Endodermal cell (in vitro differentiated cells): ENCODE measurements around the gene ZC3H14. TPM values are rescaled to one million over a fixed set of nuclear protein-coding genes. Genes with fewer than 3 reads are reported as not detected.
A peak's percentile ranks its signal among the peaks of the same experiment; 100 is the strongest.

Experiments
- DNase-seq: peaks from one replicate; pipeline ENCODE4 v3.0.0-alpha.2; 2017
- H3K27ac ChIP-seq: 2 replicates; pipeline ENCODE4 v1.5.1; 2013; ENCODE audit warnings: mild to moderate bottlenecking, low read depth, low read length, moderate library complexity
- H3K27me3 ChIP-seq: 2 replicates; pipeline ENCODE4 v1.6.1; 2013; ENCODE audit warnings: mild to moderate bottlenecking, low read length, moderate library complexity; ENCODE audit not compliant: insufficient read depth, control insufficient read depth, poor library complexity, severe bottlenecking
- H3K36me3 ChIP-seq: 2 replicates; pipeline ENCODE4 v1.7.0; 2013; ENCODE audit warnings: mild to moderate bottlenecking, low read length, moderate library complexity; ENCODE audit not compliant: control insufficient read depth, insufficient read depth
- H3K4me1 ChIP-seq: one replicate; pipeline ENCODE4 v1.7.0; 2013; ENCODE audit warnings: low read length; ENCODE audit not compliant: control insufficient read depth, insufficient read depth
- H3K4me3 ChIP-seq: 2 replicates; pipeline ENCODE4 v1.5.1; 2013; ENCODE audit warnings: mild to moderate bottlenecking, low read length, moderate library complexity
- H3K9ac ChIP-seq: 2 replicates; pipeline ENCODE4 v1.6.1; 2013; ENCODE audit warnings: mild to moderate bottlenecking, low read length, moderate library complexity; ENCODE audit not compliant: poor library complexity, severe bottlenecking; ENCODE audit errors: extremely low read depth
- H3K9me3 ChIP-seq: 2 replicates; pipeline ENCODE4 v1.6.1; 2013; ENCODE audit warnings: mild to moderate bottlenecking, low read length, moderate library complexity; ENCODE audit not compliant: control insufficient read depth
- H3K27ac Mint-ChIP-seq: 2 replicates; pipeline ENCODE4 v1.8.0; 2020; ENCODE audit warnings: mixed read lengths
- H3K27me3 Mint-ChIP-seq: 2 replicates; pipeline ENCODE4 v1.8.0; 2021; ENCODE audit warnings: mild to moderate bottlenecking, mixed read lengths; ENCODE audit not compliant: insufficient read depth
- H3K36me3 Mint-ChIP-seq: 2 replicates; pipeline ENCODE4 v1.8.0; 2020; ENCODE audit warnings: low read depth, mixed read lengths
- H3K4me1 Mint-ChIP-seq: 2 replicates; pipeline ENCODE4 v1.8.0; 2020; ENCODE audit warnings: mixed read lengths
- H3K4me3 Mint-ChIP-seq: 2 replicates; pipeline ENCODE4 v1.8.0; 2020; ENCODE audit warnings: mild to moderate bottlenecking, moderate library complexity, mixed read lengths
- H3K9me3 Mint-ChIP-seq: 2 replicates; pipeline ENCODE4 v1.8.0; 2020; ENCODE audit warnings: mild to moderate bottlenecking, mixed read lengths
- CTCF ChIP-seq: fragments of 200-600 bp; sonication (generic); conservative IDR thresholded peaks from 2 replicates; pipeline ENCODE4 v1.5.0; 2021; ENCODE audit warnings: antibody characterized with exemption, mild to moderate bottlenecking
- WGBS, 2 experiments: methylation state at CpG; one replicate each; pipeline versions ENCODE4 v1.1.5 to v1.1.7; 2013; ENCODE audit warnings: missing lambda C conversion rate in 2 of 2, mixed read lengths in 1 of 2; ENCODE audit not compliant: insufficient coverage in 1 of 2, insufficient read length in 1 of 2; 5-methylcytosine and 5-hydroxymethylcytosine counted together
- total RNA-seq, 2 donors: library from RNA; stranded (reverse); fragmentation: NEBNext Ultra II Directional in 1 of 2; extraction: Animal tissue kit (Norgen Biotek cat#: 25700) in 1 of 2; gene quantifications; 2 replicates in 1 of 2; 3 replicates in 1 of 2; pipeline ENCODE4 v1.2.1, GENCODE V29; 2021

Gene ZC3H14
- total RNA-seq, 2 donors from 2014 or later, result 111 to 142 TPM

GRCh38 chr14:88669346-88669745 lies 106.5 kb downstream of the ZC3H14 start:
- no peak for TF ChIP-seq CTCF
- H3K27me3 Mint-ChIP-seq, result peaks cover 2% of the 10 kb centered on the region
- Histone ChIP-seq H3K9me3 (peaks cover 8% of the 10 kb centered on the region), H3K36me3 (no peaks in the 10 kb centered on the region), H3K4me3 (no peak overlapping the region), H3K4me1 (peaks cover 4% of the 10 kb centered on the region), H3K27me3 (no peaks in the 10 kb centered on the region), H3K9ac (no peak overlapping the region), H3K27ac (no peak overlapping the region)
- no peak overlapping the region for H3K4me3 Mint-ChIP-seq
- H3K36me3 Mint-ChIP-seq, result peaks cover 4% of the 10 kb centered on the region
- no peak overlapping the region for H3K27ac Mint-ChIP-seq
- peaks cover 15% of the 10 kb centered on the region for H3K9me3 Mint-ChIP-seq
- H3K4me1 Mint-ChIP-seq, result peaks cover 4% of the 10 kb centered on the region
- 88 to 91% methylated on average over 4 of the region's 4 CpGs for WGBS, 2 experiments
- peak; percentile 53 for DNase-seq

Other genes with a start within 250 kb of the ZC3H14 start
- gene KCNK10, start 239.8 kb upstream of the ZC3H14 start, total RNA-seq, result 1 to 10 TPM in 1 of 2 donors, under 1 TPM in 1; 0.24 to 1.8 TPM
- gene SPATA7, start 177.4 kb upstream of the ZC3H14 start, total RNA-seq, result 10 to 100 TPM; 20.6 to 47.0 TPM
- gene PTPN21, start 8.0 kb upstream of the ZC3H14 start, total RNA-seq, result 10 to 100 TPM; 23.8 to 45.5 TPM
- 1 to 10 TPM; 1.7 to 2.3 TPM for gene EML5, start 229.9 kb downstream of the ZC3H14 start, total RNA-seq